HepG2 (cell line): Measurements from ENCODE around the gene NFATC1. TPM values are rescaled to one million over a fixed set of nuclear protein-coding genes. Genes with fewer than 3 reads are reported as not detected.
A peak's percentile ranks its signal among the peaks of the same experiment; 100 is the strongest.

Experiments used
- ATAC-seq: fragments of 200-7000 bp; cut with Tn5 transposase; 3 replicates; pipeline ENCODE4 v1.9.1; 2020; ENCODE audit warnings: mild to moderate bottlenecking, moderate library complexity
- BruUV-seq: library from RNA; stranded (reverse); fragments of 400-500 nt; replicated peaks from 2 replicates; lab custom pipeline; 2021; lab: Mats Ljungman, UMichigan
- CTCF ChIA-PET: fragments of 300-600 bp; formaldehyde crosslinking; extraction: SDS; loops from one replicate; lab custom pipeline; 2021; ENCODE audit warnings: low total read pairs, inconsistent platforms, low intra/inter-chr PET ratio; lab: Yijun Ruan, JAX
- POLR2A ChIA-PET: fragments of 350-600 bp; sonication (Branson Sonifier 250); formaldehyde crosslinking; loops from one replicate; lab custom pipeline; 2020; ENCODE audit warnings: antibody characterized with exemption, inconsistent platforms; lab: Yijun Ruan, JAX
- DNase-seq: peaks from one replicate; pipeline ENCODE4 v3.0.0-alpha.2; 2015; ENCODE audit warnings: low spot score
- FAIRE-seq: peaks from 3 replicates; lab custom pipeline; 2011; peaks lifted over from hg19 to GRCh38; lab: Jason Lieb, UNC
- H2AFZ ChIP-seq: one replicate; pipeline ENCODE4 v1.6.1; 2011; ENCODE audit warnings: low read length, inconsistent platforms
- H3K27ac ChIP-seq: fragments of 300-600 bp; 3 replicates; pipeline ENCODE4 v1.8.0; 2011; ENCODE audit warnings: mixed run types, mild to moderate bottlenecking, mixed read lengths, low read length, inconsistent platforms; ENCODE audit not compliant: insufficient read depth; ENCODE audit errors: extremely low read length
- H3K27me3 ChIP-seq, 2 experiments: fragments of 200-600 bp in 1 of 2; 2 replicates in 1 of 2; 3 replicates in 1 of 2; pipeline versions ENCODE4 v1.6.0 to v1.8.0; 2011; ENCODE audit warnings: low read length in 2 of 2, mild to moderate bottlenecking in 2 of 2, moderate library complexity in 2 of 2, inconsistent platforms in 1 of 2; ENCODE audit not compliant: insufficient read depth in 2 of 2, control insufficient read depth in 1 of 2
- H3K36me3 ChIP-seq, 2 experiments: fragments of 200-600 bp in 1 of 2; replicated peaks in 1 of 2; 2 replicates in 1 of 2; 3 replicates in 1 of 2; pipeline versions ENCODE4 v1.5.1 to v1.8.0; 2011; ENCODE audit warnings: low read length in 2 of 2, inconsistent platforms in 1 of 2; ENCODE audit not compliant: insufficient read depth in 2 of 2, control insufficient read depth in 1 of 2
- H3K4me1 ChIP-seq: 2 replicates; pipeline ENCODE4 v1.5.1; 2012; ENCODE audit warnings: low read length, inconsistent platforms; ENCODE audit not compliant: insufficient read depth
- H3K4me2 ChIP-seq: 2 replicates; pipeline ENCODE4 v1.6.0; 2011; ENCODE audit warnings: low read depth, low read length, inconsistent platforms
- H3K4me3 ChIP-seq, 3 experiments: fragments of 200-600 bp in 1 of 3; sonication (generic), shearing (Covaris generic) in 1 of 3; replicated peaks in 1 of 3; 2 replicates each; pipeline ENCODE4 v1.5.1; 2011 to 2016; ENCODE audit warnings: low read length in 3 of 3, inconsistent platforms in 2 of 3, low read depth in 2 of 3, mild to moderate bottlenecking in 2 of 3, control low read depth in 1 of 3, mixed read lengths in 1 of 3; ENCODE audit not compliant: insufficient read depth in 1 of 3
- H3K79me2 ChIP-seq: one replicate; pipeline ENCODE4 v1.6.1; 2011; ENCODE audit warnings: low read length, inconsistent platforms; ENCODE audit not compliant: insufficient read depth
- H3K9ac ChIP-seq: 2 replicates; pipeline ENCODE4 v1.6.0; 2011; ENCODE audit warnings: mild to moderate bottlenecking, low read depth, low read length, inconsistent platforms; ENCODE audit not compliant: insufficient read depth
- H3K9me3 ChIP-seq: 2 replicates; pipeline ENCODE4 v1.5.1; 2012; ENCODE audit warnings: mild to moderate bottlenecking, low read length
- H4K20me1 ChIP-seq: 2 replicates; pipeline ENCODE4 v1.6.0; 2011; ENCODE audit warnings: inconsistent platforms, mild to moderate bottlenecking, low read length, moderate library complexity; ENCODE audit not compliant: insufficient read depth
- CTCF ChIP-seq: sonication (generic); formaldehyde crosslinking; IDR thresholded peaks from 2 replicates; pipeline ENCODE4 v1.5.0; 2020; ENCODE audit warnings: mild to moderate bottlenecking, missing genetic modification reagents, moderate library complexity
- KDM2A ChIP-seq: sonication (generic); formaldehyde crosslinking; IDR thresholded peaks from 2 replicates; pipeline ENCODE4 v1.4.0; 2020; ENCODE audit warnings: low read depth, missing genetic modification reagents, borderline replicate concordance
- TCF7L2 ChIP-seq: IDR thresholded peaks from 2 replicates; pipeline ENCODE4 v1.6.1; 2011; ENCODE audit warnings: mild to moderate bottlenecking, low read depth, low read length, moderate library complexity
- ZC3H13 ChIP-seq: sonication (generic); formaldehyde crosslinking; IDR thresholded peaks from 2 replicates; pipeline ENCODE4 v1.8.1; 2023; ENCODE audit warnings: mild to moderate bottlenecking, missing genetic modification reagents, moderate library complexity
- ZNF570 ChIP-seq: sonication (generic); formaldehyde crosslinking; IDR thresholded peaks from 2 replicates; pipeline ENCODE4 v1.4.0; 2020; ENCODE audit warnings: mild to moderate bottlenecking, missing genetic modification reagents, borderline replicate concordance
- WGBS: methylation state at CpG from one replicate; pipeline ENCODE4 v1.1.6; 2017; ENCODE audit warnings: low lambda C conversion rate; 5-methylcytosine and 5-hydroxymethylcytosine counted together
- in situ Hi-C: cut with HindIII; loops from 2 replicates; pipeline ENCODE4 v1.10.0; 2017; ENCODE audit warnings: low pct_unique_long_range_greater_than_20kb; ENCODE audit not compliant: extremely low pct_ligation_motif_present
- intact Hi-C: fragments of 100-400 bp; cut with micrococcal nuclease; formaldehyde crosslinking; loops from one replicate; pipeline ENCODE4 v1.10.0; 2022; ENCODE audit not compliant: unreplicated experiment
- polyA plus RNA-seq, 8 experiments: library from polyadenylated mRNA; depleted of rRNA in 3 of 8; stranded (reverse) in 7 of 8; unstranded in 1 of 8; fragments of >200 nt; fragmentation: Illumina TruSeq in 4 of 8; extraction: Trizol in 4 of 8; gene quantifications; 2 replicates each; pipeline versions ENCODE4 v1.2.1 to v1.2.3, GENCODE V29; 2011 to 2016; ENCODE audit warnings: low read depth in 4 of 8, missing spikeins in 1 of 8, mixed read lengths in 1 of 8; ENCODE audit not compliant: insufficient read depth in 1 of 8
- total RNA-seq, 5 experiments: library from RNA; depleted of rRNA; stranded (reverse); fragments of >200 nt; fragmentation: Illumina TruSeq; extraction: Trizol; gene quantifications; 2 replicates each; pipeline ENCODE4 v1.2.3, GENCODE V29; 2016; ENCODE audit warnings: low read depth in 1 of 5
- TF ChIP-seq, protein P1 (sequence below): sonication (generic); formaldehyde crosslinking; IDR thresholded peaks from 2 replicates; pipeline ENCODE4 v1.4.0; 2020; ENCODE audit warnings: missing genetic modification reagents, borderline replicate concordance
- TF ChIP-seq, protein P2 (sequence below): IDR thresholded peaks from 2 replicates; pipeline ENCODE4 v1.6.1; 2018; ENCODE audit warnings: missing genetic modification reagents

The NFATC1 gene
- total and polyA plus RNA-seq, 2 of the 13 experiments (the other 11 are each of a cell fraction or from before 2014, with no cell fraction given), result not detected

- in situ Hi-C loops, result loop anchor here (5.0 kb wide), 1 partner anchor 148 kb away; no protein-coding TSS in a partner anchor
- no peaks in the 10 kb centered on the region for H3K4me1 ChIP-seq
- no peak overlapping the region for H3K4me3 ChIP-seq
- H3K9ac ChIP-seq, result no peak overlapping the region
- POLR2A ChIA-PET, result no interaction called here
- DNase-seq, result no peak
- peaks cover 3 to 58% of the 10 kb centered on the region in 2 experiments; a peak in 4 of 5 replicates for H3K27me3 ChIP-seq
- FAIRE-seq, result no peak
- no peaks in the 10 kb centered on the region for H3K9me3 ChIP-seq
- peaks cover 3% of the 10 kb centered on the region; the same call in 1 of the 2 replicates for H4K20me1 ChIP-seq
- H2AFZ ChIP-seq, result no peak overlapping the region
- TSS peak; percentile 30 for BruUV-seq
- no peak overlapping the region for H3K4me2 ChIP-seq
- peak; percentile 18 for ATAC-seq
- H3K36me3 ChIP-seq, result no peaks in the 10 kb centered on the region
- peak; percentile 31; the same call in 1 of the 2 replicates for TF ChIP-seq CTCF (CRISPR knock-in tag)
- peak; percentile 49; the same call in 1 of the 2 replicates for TF ChIP-seq KDM2A
- no peak for TF ChIP-seq ZC3H13 (CRISPR knock-in tag)
- TF ChIP-seq, all 625 proteins: peak for 2
- intact Hi-C loops, result no loop called here
- Histone ChIP-seq H3K79me2 (no peaks in the 10 kb centered on the region), H3K27ac (no peak overlapping the region)
- under 1% methylated on average over 10 of the region's 17 CpGs for WGBS
- CTCF ChIA-PET, result no interaction called here
Observed at GRCh38 chr18:79384151-79384807, 11.5 kb upstream of the NFATC1 start.

DNA sequence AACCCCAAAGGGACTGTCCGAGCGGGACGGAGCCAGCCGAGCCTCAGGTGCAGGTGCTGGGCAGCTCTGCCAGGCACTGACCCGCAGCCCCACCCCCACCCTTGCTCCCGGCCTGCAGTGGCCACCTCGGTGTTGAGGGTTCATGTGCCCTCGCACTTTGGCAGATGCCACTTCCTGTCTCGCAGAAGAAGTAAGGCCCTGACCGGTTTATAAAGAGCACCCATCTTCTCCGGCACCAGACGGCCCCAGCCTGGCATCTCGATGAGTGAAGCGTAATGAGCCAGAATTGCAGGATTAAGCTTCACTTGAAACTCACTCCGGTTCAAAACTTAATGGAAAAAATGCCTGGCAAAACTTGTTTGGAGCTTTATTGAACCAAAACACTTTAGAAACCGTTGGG, 10.9 kb upstream of the NFATC1 start:
- H3K4me1 ChIP-seq, result no peaks in the 10 kb centered on the region
- WGBS, result 46% methylated on average over 14 of the region's 16 CpGs
- DNase-seq (no peak), FAIRE-seq (no peak), ATAC-seq (no peak)
- CTCF ChIA-PET, result no interaction called here
- TF ChIP-seq ZC3H13 (CRISPR knock-in tag) (no peak), ZNF570 (no peak), TCF7L2 (no peak)
- TF ChIP-seq, protein P1, sequence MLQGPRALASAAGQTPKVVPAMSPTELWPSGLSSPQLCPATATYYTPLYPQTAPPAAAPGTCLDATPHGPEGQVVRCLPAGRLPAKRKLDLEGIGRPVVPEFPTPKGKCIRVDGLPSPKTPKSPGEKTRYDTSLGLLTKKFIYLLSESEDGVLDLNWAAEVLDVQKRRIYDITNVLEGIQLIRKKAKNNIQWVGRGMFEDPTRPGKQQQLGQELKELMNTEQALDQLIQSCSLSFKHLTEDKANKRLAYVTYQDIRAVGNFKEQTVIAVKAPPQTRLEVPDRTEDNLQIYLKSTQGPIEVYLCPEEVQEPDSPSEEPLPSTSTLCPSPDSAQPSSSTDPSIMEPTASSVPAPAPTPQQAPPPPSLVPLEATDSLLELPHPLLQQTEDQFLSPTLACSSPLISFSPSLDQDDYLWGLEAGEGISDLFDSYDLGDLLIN, result no peak
- TF ChIP-seq, protein P2, sequence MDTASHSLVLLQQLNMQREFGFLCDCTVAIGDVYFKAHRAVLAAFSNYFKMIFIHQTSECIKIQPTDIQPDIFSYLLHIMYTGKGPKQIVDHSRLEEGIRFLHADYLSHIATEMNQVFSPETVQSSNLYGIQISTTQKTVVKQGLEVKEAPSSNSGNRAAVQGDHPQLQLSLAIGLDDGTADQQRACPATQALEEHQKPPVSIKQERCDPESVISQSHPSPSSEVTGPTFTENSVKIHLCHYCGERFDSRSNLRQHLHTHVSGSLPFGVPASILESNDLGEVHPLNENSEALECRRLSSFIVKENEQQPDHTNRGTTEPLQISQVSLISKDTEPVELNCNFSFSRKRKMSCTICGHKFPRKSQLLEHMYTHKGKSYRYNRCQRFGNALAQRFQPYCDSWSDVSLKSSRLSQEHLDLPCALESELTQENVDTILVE (CRISPR knock-in tag), result no peak
- peaks cover 3 to 63% of the 10 kb centered on the region in 2 experiments; a peak in 4 of 5 replicates for H3K27me3 ChIP-seq
- intact Hi-C loops (no loop called here), in situ Hi-C loops (loop anchor here (5.0 kb wide), 1 partner anchor 147 kb away; no protein-coding TSS in a partner anchor)
- BruUV-seq, result no TSS peak
- H3K9me3 ChIP-seq, result no peaks in the 10 kb centered on the region
- H4K20me1 ChIP-seq, result peaks cover 3% of the 10 kb centered on the region; the same call in 1 of the 2 replicates
- POLR2A ChIA-PET, result no interaction called here
- H3K79me2 ChIP-seq, result no peaks in the 10 kb centered on the region
- no peak overlapping the region for H3K9ac ChIP-seq
- no peak overlapping the region for H3K4me3 ChIP-seq
- H3K36me3 ChIP-seq, result no peaks in the 10 kb centered on the region
- H2AFZ ChIP-seq, result no peak overlapping the region
- H3K4me2 ChIP-seq, result no peak overlapping the region
- H3K27ac ChIP-seq, result no peak overlapping the region
